GM21576 (cell line): ENCODE data around the gene HOXD11.

Experiments used
- ATAC-seq: cut with Tn5 transposase; IDR thresholded peaks from one replicate; pipeline ENCODE4 v1.9.1; 2021; ENCODE audit warnings: mild to moderate bottlenecking, moderate library complexity; ENCODE audit not compliant: unreplicated experiment

HOXD11 gene

GRCh38 chr2:176093145-176093897 is 13.8 kb upstream of the HOXD11 start:
- ATAC-seq, result no peak

- no peak for ATAC-seq
Observed at GRCh38 chr2:176093898-176094249, 13.2 kb upstream of the HOXD11 start.

GRCh38 chr2:176094349-176094748 is 12.7 kb upstream of the HOXD11 start:
- no peak for ATAC-seq

- ATAC-seq, result no peak
Observed at GRCh38 chr2:176095421-176095820, 11.7 kb upstream of the HOXD11 start.

- ATAC-seq, result no peak
Observed at GRCh38 chr2:176096243-176096985, 10.7 kb upstream of the HOXD11 start.

- ATAC-seq, result peak; percentile 74
Observed at GRCh38 chr2:176096986-176097819, 9.9 kb upstream of the HOXD11 start.

GRCh38 chr2:176097820-176098365 is 9.2 kb upstream of the HOXD11 start:
- no peak for ATAC-seq

GRCh38 chr2:176098366-176099158 is 8.5 kb upstream of the HOXD11 start:
- ATAC-seq, result no peak

- no peak for ATAC-seq
Observed at GRCh38 chr2:176099159-176099727, 7.8 kb upstream of the HOXD11 start.

GRCh38 chr2:176099728-176100546 is 7.1 kb upstream of the HOXD11 start, which contains the start of gene HOXD12:
Gene HOXD12, plus strand, starts transcription at chr2:176099795. Its CDS starts 7 bp downstream, at chr2:176099802.
- ATAC-seq, result no peak

GRCh38 chr2:176100547-176101140 is 6.4 kb upstream of the HOXD11 start:
- no peak for ATAC-seq

- no peak for ATAC-seq
Observed at GRCh38 chr2:176101216-176101830, 5.8 kb upstream of the HOXD11 start.

GRCh38 chr2:176101842-176102241 is 5.2 kb upstream of the HOXD11 start:
- no peak for ATAC-seq

GRCh38 chr2:176102309-176102866 is 4.7 kb upstream of the HOXD11 start:
- ATAC-seq, result no peak

GRCh38 chr2:176103194-176103593 is 3.9 kb upstream of the HOXD11 start:
- no peak for ATAC-seq

GRCh38 chr2:176103742-176104315 is 3.3 kb upstream of the HOXD11 start:
- no peak for ATAC-seq

- no peak for ATAC-seq
Observed at GRCh38 chr2:176104316-176105077, 2.6 kb upstream of the HOXD11 start.
